HG03196 (cell line): ENCODE measurements around the gene CLDN3.

Experiments
- ATAC-seq: cut with Tn5 transposase; IDR thresholded peaks from one replicate; pipeline ENCODE4 v1.9.1; 2021; ENCODE audit not compliant: unreplicated experiment

The CLDN3 gene

GRCh38 chr7:73773700-73774517 lies 3.8 kb upstream of the CLDN3 start:
- no peak for ATAC-seq

DNA sequence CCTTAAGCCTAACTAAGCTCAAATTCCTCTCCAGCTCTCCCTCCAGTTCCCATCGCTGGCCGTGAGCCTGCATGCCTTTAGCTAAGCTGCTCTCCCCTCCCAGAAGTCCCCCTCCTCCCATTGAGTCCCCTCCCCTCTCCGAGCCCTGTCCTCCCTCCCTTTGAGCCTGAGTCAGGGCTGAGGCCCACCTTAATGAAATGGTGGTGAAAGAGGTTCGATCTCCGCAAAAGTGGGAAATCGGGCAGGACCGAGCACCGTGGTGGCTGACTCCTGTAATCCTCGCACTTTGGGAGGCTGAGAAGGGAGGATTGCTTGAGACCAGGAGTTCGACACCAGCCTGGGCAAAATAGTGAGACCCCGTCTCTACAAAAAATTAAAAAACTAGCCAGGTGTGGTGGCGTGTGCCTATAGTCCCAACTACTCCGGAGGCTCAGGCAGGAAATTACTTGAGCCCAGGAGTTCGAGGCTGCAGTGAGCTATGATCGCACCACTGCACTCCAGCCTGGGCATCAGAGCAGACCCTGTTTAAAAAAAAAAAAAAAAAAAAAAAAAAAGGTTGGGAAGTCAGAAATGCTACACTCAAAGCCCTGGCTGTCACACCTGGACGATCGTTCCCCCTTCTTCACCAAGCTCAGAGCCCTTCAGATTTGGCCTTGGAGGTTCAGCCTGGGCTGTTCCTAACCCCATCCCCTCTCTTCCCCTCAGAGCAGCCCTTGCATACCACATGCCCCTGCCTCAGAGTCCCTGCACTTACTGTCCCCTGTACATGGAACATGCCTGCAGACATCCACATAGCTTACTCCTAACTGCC lies 995 bp upstream of the CLDN3 start:
- no peak for ATAC-seq

- no peak for ATAC-seq
These were observed 529 bp downstream of the CLDN3 start for GRCh38 chr7:73769481-73770001.

- ATAC-seq: no peak
These were observed 1.2 kb downstream of the CLDN3 start for GRCh38 chr7:73768641-73769480.

GRCh38 chr7:73766556-73767229 lies 3.4 kb downstream of the CLDN3 start:
- ATAC-seq: no peak

- no peak for ATAC-seq
These were observed 7.4 kb downstream of the CLDN3 start for GRCh38 chr7:73762659-73762999.

DNA sequence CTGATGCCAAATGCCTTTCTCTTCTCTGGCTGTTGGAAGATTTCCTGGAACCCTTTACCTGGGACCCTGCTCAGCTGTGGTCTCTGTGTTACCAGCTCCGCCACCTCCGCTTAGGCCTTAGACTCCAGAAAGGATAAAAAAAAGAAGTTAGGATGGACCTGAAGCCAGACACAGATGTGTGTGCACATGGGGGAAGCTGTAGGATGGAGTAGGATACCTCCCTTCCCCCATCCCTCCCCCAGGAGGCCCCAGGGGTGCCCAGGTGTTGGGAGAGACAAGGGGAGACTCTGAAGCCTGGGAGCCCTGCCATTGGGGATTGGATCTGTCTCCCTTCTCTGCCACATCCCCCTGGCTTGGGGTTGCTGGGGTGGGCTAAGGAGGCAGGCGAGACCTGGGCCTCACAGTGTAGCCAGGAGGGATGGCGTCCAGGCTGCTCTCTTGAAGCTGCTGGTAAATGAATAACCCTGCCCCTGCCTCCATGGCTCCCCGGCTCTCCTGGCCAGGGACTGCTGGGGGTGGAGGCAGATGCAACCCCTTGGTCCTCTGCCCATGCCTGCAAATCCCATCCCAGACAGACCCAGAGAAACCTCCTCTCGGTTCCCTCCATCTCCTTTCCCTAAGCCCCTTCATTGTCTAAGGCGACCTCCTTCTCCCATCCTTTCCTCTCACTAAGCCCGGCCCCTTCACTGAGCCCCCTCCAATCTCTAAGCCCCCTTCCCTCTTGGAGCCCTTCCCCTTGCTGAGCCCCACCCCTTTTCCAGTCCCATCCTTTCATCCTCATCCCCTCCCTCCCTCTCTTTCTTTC lies 8.0 kb downstream of the CLDN3 start:
- ATAC-seq: no peak

GRCh38 chr7:73758581-73759138 lies 11.4 kb downstream of the CLDN3 start:
- ATAC-seq: no peak

GRCh38 chr7:73749931-73750776 lies 19.9 kb downstream of the CLDN3 start:
- no peak for ATAC-seq

DNA sequence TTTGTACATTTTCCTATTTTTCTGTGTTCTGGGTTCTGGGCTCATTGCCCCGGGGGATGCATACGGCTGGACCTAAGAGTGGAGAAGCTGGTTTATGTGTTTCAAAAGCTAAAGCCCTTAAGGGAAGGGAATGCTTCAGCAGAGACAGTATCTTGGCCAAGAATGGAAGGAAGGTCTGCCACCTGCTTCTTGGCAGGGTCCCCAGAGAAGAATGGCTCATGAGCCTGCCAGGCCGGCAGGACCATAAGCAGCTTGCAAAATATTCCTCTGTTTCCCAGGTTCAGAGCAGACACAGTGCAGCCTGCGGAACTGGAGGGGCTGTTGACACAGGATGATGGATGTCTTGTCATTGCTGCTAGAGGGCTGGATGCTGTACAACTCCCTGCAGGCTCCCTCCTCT lies 23.7 kb downstream of the CLDN3 start:
- no peak for ATAC-seq

DNA sequence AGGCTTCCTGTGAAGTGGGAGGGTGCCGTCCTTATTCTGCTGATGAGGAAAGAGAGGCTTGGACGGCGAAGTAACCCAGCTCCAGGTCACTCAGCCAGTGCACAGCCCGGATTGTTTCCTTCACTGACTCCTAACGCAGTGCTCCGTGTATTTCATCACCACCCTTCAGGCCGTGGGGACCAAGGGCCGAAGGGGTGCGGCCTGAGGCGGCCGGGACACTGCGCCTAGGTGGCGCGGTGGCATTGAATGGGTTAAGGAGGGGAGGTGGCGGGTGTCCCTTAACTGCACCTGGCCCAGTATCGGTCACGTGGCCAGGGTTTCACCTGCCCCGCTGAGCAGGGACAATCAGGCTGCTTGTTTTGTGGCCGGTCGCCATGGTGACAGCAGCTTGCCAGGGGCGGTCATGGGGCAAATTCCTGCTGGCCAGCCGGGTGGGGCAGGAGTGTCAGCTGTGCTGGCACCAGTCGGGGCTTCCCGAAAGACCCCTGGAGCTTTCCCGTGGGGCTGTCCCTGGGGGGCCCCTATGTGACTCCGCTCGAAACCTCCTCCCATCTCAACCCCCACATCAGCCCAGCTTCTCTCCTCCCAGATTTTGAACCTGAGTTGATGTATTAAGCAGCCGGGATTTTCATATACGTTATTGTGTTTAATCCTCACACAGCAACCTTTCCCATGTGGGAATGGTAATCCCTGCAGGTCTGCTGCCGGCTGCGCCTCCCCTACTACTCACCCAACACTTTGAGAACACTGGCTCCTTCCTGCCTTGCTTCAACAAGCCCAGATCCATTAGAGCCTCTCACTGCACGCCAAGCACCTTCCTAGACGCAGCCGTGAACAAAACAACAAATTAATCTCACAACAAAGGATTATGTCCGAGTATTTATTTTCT lies 27.1 kb downstream of the CLDN3 start:
- no peak for ATAC-seq

- ATAC-seq: no peak
These were observed 27.7 kb downstream of the CLDN3 start for GRCh38 chr7:73742338-73742752.

GRCh38 chr7:73741600-73741999 lies 28.5 kb downstream of the CLDN3 start:
- ATAC-seq: no peak

DNA sequence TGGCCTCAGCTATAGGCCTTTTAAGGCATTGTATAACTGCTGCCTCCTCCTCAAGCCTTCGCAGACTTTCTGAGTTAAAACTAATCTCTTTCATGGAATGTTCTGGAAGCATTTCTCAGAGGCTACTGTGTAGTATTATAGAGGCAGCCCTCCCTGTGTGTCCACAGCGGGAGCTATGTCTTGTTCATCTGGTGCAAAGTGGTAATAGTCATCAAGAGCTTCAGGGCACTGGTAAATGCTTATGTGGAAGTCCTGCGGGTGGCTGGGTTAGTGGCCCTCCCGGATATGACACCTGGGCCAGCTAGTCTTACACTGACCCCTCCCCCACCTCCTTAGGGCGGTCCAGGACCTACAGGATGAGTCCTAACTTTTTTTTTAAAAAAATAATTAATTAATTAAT lies 29.3 kb downstream of the CLDN3 start:
- ATAC-seq: no peak

DNA sequence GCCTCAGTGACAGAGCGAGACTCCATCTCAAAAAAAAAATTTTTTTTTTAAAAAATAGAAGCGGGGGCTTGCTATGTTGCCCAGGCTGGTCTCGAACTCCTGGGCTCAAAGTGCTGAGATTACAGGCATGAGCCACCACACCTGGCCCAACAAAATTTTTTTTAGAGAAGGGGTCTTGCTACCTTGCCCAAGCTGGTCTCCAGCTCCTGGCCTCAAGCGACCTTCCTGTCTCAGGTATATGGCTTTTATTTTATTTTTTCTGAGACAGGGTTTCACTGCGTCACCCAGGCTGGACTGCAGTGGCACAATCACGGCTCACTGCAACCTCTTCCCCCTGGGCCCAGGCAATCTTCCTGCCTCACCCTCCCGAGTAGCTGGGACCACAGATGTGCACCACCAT lies 29.9 kb downstream of the CLDN3 start:
- no peak for ATAC-seq

DNA sequence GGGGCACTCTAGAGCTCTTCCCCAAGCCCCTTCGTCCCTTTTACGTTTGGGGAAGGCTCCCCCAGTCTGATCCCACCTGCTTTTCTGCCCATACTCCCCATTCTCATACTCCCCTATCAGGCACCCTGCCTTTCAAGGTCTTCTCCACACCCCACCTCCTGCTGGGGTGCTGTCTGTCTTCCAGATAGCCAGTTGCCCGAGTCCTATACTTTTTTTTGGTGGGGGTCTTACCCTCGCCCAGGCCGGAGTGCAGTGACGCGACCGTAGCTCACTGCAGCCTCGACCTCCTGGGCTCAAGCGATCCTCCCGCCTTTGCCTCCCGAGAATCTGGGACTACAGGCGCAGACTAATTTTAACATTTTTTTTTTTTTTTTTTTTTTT lies 30.7 kb downstream of the CLDN3 start:
- no peak for ATAC-seq

DNA sequence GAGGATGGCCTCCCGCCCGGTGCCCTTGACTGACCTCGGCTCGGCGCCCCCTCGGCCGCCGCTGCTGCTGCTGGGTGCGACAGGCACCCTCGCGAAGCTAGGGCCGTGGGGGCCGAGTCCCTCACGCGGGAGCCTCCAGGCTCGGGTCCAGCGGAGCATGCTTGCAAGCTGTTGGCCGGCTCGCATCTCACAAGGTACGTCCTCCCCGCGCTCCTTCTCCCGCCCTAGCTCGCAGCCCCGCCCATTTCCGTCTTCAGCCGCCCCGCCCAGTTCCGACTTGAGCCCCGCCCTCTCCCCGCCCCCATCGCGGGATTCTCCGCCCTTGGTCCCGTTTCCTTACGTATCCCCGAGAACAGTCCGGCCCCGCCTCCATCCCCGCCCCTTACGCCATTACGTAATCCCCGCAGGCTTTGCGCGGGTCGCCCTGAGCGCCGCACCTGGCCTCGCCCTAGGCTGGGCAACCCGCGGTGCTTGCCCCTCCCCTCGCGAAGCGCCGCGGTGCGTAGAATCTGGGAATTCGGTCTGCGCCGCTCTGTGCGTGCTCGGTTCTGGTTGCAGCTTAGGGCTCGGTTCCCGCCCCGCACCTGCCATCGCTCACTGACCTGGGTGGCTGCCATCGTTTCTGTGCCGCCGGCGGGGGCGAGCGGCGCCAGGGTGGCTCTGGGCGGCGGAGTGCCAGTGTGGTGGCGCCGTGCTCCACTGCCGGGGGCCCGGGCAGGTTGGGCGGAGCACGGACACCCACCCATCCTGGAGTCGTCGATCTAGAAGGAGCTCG lies 31.3 kb downstream of the CLDN3 start, which contains the start of gene ABHD11:
ABHD11 (minus strand) TSS at position 191 of the 775 bp plus-strand sequence; CDS start at position 159, 32 bp downstream.
- peak; percentile 81 for ATAC-seq
